HG03442 (cell line): ENCODE data around the gene MORN4.
"Not testable (repeated sequence)": the region's sequence is repeated elsewhere in the genome, so short reads cannot be mapped to it uniquely, and the experiment has no call there.

Experiments used
- ATAC-seq: cut with Tn5 transposase; IDR thresholded peaks from one replicate; pipeline ENCODE4 v1.9.1; 2021; ENCODE audit warnings: mild to moderate bottlenecking, moderate library complexity; ENCODE audit not compliant: unreplicated experiment

The MORN4 gene

GRCh38 chr10:97632949-97633884 is at the start of gene MORN4:
MORN4 (minus strand) TSS chr10:97633500; CDS start chr10:97619653, 13,847 bp downstream.
- peak; percentile 99 for ATAC-seq

- ATAC-seq: no peak
Measured at GRCh38 chr10:97682042-97682441, 48.7 kb upstream of the MORN4 start.

- ATAC-seq: no peak
Measured at GRCh38 chr10:97679594-97679993, 46.3 kb upstream of the MORN4 start.

GRCh38 chr10:97676770-97677581 is 43.7 kb upstream of the MORN4 start:
- peak; percentile 64 for ATAC-seq

- ATAC-seq: no peak
Measured at GRCh38 chr10:97675222-97675621, 41.9 kb upstream of the MORN4 start.

- ATAC-seq: no peak
Measured at GRCh38 chr10:97673736-97674525, 40.6 kb upstream of the MORN4 start.

- ATAC-seq: no peak
Measured at GRCh38 chr10:97669571-97669970, 36.3 kb upstream of the MORN4 start.

GRCh38 chr10:97667463-97667862 is 34.2 kb upstream of the MORN4 start:
- no peak for ATAC-seq

- ATAC-seq: no peak
Measured at GRCh38 chr10:97666992-97667391, 33.7 kb upstream of the MORN4 start.

GRCh38 chr10:97664282-97664850 is 31.1 kb upstream of the MORN4 start:
- no peak for ATAC-seq

- no peak for ATAC-seq
Measured at GRCh38 chr10:97659589-97659988, 26.3 kb upstream of the MORN4 start.

- no peak for ATAC-seq
Measured at GRCh38 chr10:97656777-97657176, 23.5 kb upstream of the MORN4 start.

- ATAC-seq: no peak
Measured at GRCh38 chr10:97651773-97652172, 18.5 kb upstream of the MORN4 start.

GRCh38 chr10:97650726-97651125 is 17.4 kb upstream of the MORN4 start:
- ATAC-seq: no peak

GRCh38 chr10:97649405-97649750 is 16.1 kb upstream of the MORN4 start:
- not testable (repeated sequence) for ATAC-seq

GRCh38 chr10:97648562-97649404 is 15.5 kb upstream of the MORN4 start:
- peak; percentile 96 for ATAC-seq

GRCh38 chr10:97647556-97647955 is 14.3 kb upstream of the MORN4 start:
- no peak for ATAC-seq

- ATAC-seq: no peak
Measured at GRCh38 chr10:97644936-97645335, 11.6 kb upstream of the MORN4 start.

- ATAC-seq: no peak
Measured at GRCh38 chr10:97643441-97643985, 10.2 kb upstream of the MORN4 start.
